PC-3 (cell line): Measurements from ENCODE around the gene OGFRL1. TPM values are rescaled to one million over a fixed set of nuclear protein-coding genes. Genes with fewer than 3 reads are reported as not detected.
A peak's percentile ranks its signal among the peaks of the same experiment; 100 is the strongest.

ENCODE experiments used
- ATAC-seq: fragments of 200-7000 bp; cut with Tn5 transposase; 2 replicates; pipeline ENCODE4 v1.9.1; 2020; ENCODE audit warnings: mild to moderate bottlenecking, moderate library complexity
- BruUV-seq: library from RNA; stranded (reverse); fragments of 400-500 nt; replicated peaks from 2 replicates; lab custom pipeline; 2021; lab: Mats Ljungman, UMichigan
- CTCF ChIA-PET: fragments of 300-600 bp; sonication (Branson Sonifier 250); formaldehyde crosslinking; loops from one replicate; lab custom pipeline; 2022; ENCODE audit warnings: antibody characterized with exemption; lab: Charles Lee
- POLR2A ChIA-PET: fragments of 300-600 bp; sonication (Branson Sonifier 250); formaldehyde crosslinking; loops from one replicate; lab custom pipeline; 2022; ENCODE audit warnings: antibody characterized with exemption; ENCODE audit not compliant: unreplicated experiment; lab: Charles Lee
- DNase-seq: peaks from one replicate; pipeline ENCODE4 v3.0.0-alpha.2; 2015
- H2AFZ ChIP-seq: fragments of 300-600 bp; sonication (generic); 2 replicates; pipeline ENCODE4 v1.6.0; 2016; ENCODE audit warnings: antibody characterized with exemption, low read length
- H3F3A ChIP-seq: fragments of 300-600 bp; sonication (generic); one replicate; pipeline ENCODE4 v1.6.0; 2017; ENCODE audit warnings: antibody characterized with exemption, low read length, control low read depth, mild to moderate bottlenecking; ENCODE audit not compliant: unreplicated experiment
- H3K27ac ChIP-seq: fragments of 300-600 bp; sonication (generic); 2 replicates; pipeline ENCODE4 v1.5.1; 2016; ENCODE audit warnings: mild to moderate bottlenecking, low read length
- H3K27me3 ChIP-seq: fragments of 300-600 bp; sonication (generic); 2 replicates; pipeline ENCODE4 v1.6.1; 2016; ENCODE audit warnings: low read length, mixed read lengths
- H3K36me3 ChIP-seq: fragments of 300-600 bp; sonication (generic); 2 replicates; pipeline ENCODE4 v1.6.1; 2016; ENCODE audit warnings: low read depth, mixed run types, low read length, mixed read lengths
- H3K4me1 ChIP-seq: fragments of 300-600 bp; sonication (generic); 2 replicates; pipeline ENCODE4 v1.5.1; 2016; ENCODE audit warnings: low read length; ENCODE audit not compliant: insufficient read depth
- H3K4me2 ChIP-seq: fragments of 300-600 bp; sonication (generic); 2 replicates; pipeline ENCODE4 v1.6.0; 2016; ENCODE audit warnings: low read length
- H3K4me3 ChIP-seq: fragments of 300-600 bp; sonication (generic); 2 replicates; pipeline ENCODE4 v1.5.1; 2016; ENCODE audit warnings: mild to moderate bottlenecking, low read length, mixed read lengths
- H3K79me2 ChIP-seq: fragments of 300-600 bp; sonication (generic); 2 replicates; pipeline ENCODE4 v1.6.1; 2017; ENCODE audit warnings: low read length, mixed read lengths
- H3K9ac ChIP-seq: fragments of 300-600 bp; sonication (generic); 2 replicates; pipeline ENCODE4 v1.6.0; 2016; ENCODE audit warnings: mild to moderate bottlenecking, low read length
- H3K9me2 ChIP-seq: fragments of 300-600 bp; sonication (generic); replicated peaks from 2 replicates; pipeline ENCODE4 v1.6.1; 2016; ENCODE audit warnings: mixed run types, low read length, mixed read lengths
- H3K9me3 ChIP-seq: fragments of 300-600 bp; sonication (generic); 2 replicates; pipeline ENCODE4 v1.6.1; 2016; ENCODE audit warnings: low read length, mixed read lengths
- H4K20me1 ChIP-seq: fragments of 300-600 bp; sonication (generic); 2 replicates; pipeline ENCODE4 v1.6.1; 2016; ENCODE audit warnings: low read length, mixed read lengths
- CTCF ChIP-seq: fragments of 300-600 bp; sonication (generic); conservative IDR thresholded peaks from 2 replicates; pipeline ENCODE4 v1.5.1; 2017; ENCODE audit warnings: antibody characterized with exemption, low read depth, mild to moderate bottlenecking, low read length
- EZH2 ChIP-seq: fragments of 300-600 bp; sonication (generic); IDR thresholded peaks from one replicate; pipeline ENCODE4 v1.6.1; 2017; ENCODE audit warnings: antibody characterized with exemption, mild to moderate bottlenecking, low read length; ENCODE audit not compliant: unreplicated experiment
- EZH2phosphoT487 ChIP-seq: fragments of 300-600 bp; sonication (generic); IDR thresholded peaks from 2 replicates; pipeline ENCODE4 v1.6.1; 2018; ENCODE audit warnings: mild to moderate bottlenecking, antibody characterized with exemption, low read length, borderline replicate concordance
- intact Hi-C: fragments of 100-400 bp; cut with micrococcal nuclease; formaldehyde crosslinking; loops from 2 replicates; pipeline ENCODE4 v1.9.0; 2023
- total RNA-seq: library from RNA; depleted of rRNA; stranded (reverse); fragments of >200 nt; gene quantifications from 2 replicates; pipeline ENCODE4 v1.2.3, GENCODE V29; 2014

The OGFRL1 gene
- total RNA-seq, 1 experiment from 2014 or later: 5.2 TPM

GRCh38 chr6:71300561-71301168 is 12.1 kb downstream of the OGFRL1 start:
- Histone ChIP-seq H2AFZ (no peak overlapping the region), H3K9me2 (no peaks in the 10 kb centered on the region), H3K4me1 (peaks cover 26% of the 10 kb centered on the region), H3K4me3 (no peak overlapping the region), H3K36me3 (0 out of 2 replicates have a peak, but pooled peaks cover 6% of the 10 kb centered on the region), H4K20me1 (no peaks in the 10 kb centered on the region), H3K27ac (0 out of 2 replicates have a peak overlapping the region, but pooled peaks have one; percentile 71), H3K79me2 (no peaks in the 10 kb centered on the region), H3K9ac (no peak overlapping the region), H3F3A (peaks cover 5% of the 10 kb centered on the region), H3K4me2 (0 out of 2 replicates have a peak overlapping the region, but pooled peaks have one; percentile 24), H3K9me3 (no peaks in the 10 kb centered on the region), H3K27me3 (no peaks in the 10 kb centered on the region)
- CTCF ChIA-PET: no interaction called here
- intact Hi-C loops: no loop called here
- no peak for TF ChIP-seq CTCF
- no peak for ATAC-seq
- no TSS peak for BruUV-seq
- DNase-seq: no peak
- POLR2A ChIA-PET: interaction anchor here (0.6 kb wide), 1 partner anchor 189 kb away, joined by 5 read pairs; no protein-coding TSS in a partner anchor

GRCh38 chr6:71301546-71301945 is 12.9 kb downstream of the OGFRL1 start:
- Histone ChIP-seq H3K9ac (no peak overlapping the region), H3K27me3 (no peaks in the 10 kb centered on the region), H3K79me2 (no peaks in the 10 kb centered on the region), H3K27ac (no peak overlapping the region), H3K36me3 (0 out of 2 replicates have a peak, but pooled peaks cover 5% of the 10 kb centered on the region), H3K4me2 (no peak overlapping the region), H2AFZ (no peak overlapping the region), H4K20me1 (no peaks in the 10 kb centered on the region), H3K4me1 (peaks cover 26% of the 10 kb centered on the region), H3K4me3 (no peak overlapping the region), H3K9me2 (no peaks in the 10 kb centered on the region), H3K9me3 (no peaks in the 10 kb centered on the region), H3F3A (peaks cover 5% of the 10 kb centered on the region)
- ChIA-PET CTCF (no interaction called here), POLR2A (no interaction called here)
- ATAC-seq: no peak
- no peak for DNase-seq
- TF ChIP-seq CTCF (no peak), EZH2 (no peak), EZH2phosphoT487 (no peak)
- BruUV-seq: no TSS peak
- intact Hi-C loops: no loop called here

GRCh38 chr6:71309656-71310055 is 21.0 kb downstream of the OGFRL1 start:
- no peaks in the 10 kb centered on the region for H3K27me3 ChIP-seq
- ChIA-PET CTCF (no interaction called here), POLR2A (no interaction called here)
- H3K36me3 ChIP-seq: no peaks in the 10 kb centered on the region
- TF ChIP-seq EZH2 (no peak), EZH2phosphoT487 (no peak), CTCF (no peak)
- H3K4me2 ChIP-seq: no peak overlapping the region
- H3K27ac ChIP-seq: no peak overlapping the region
- no peaks in the 10 kb centered on the region for H4K20me1 ChIP-seq
- no peak overlapping the region for H3K9ac ChIP-seq
- H3K9me2 ChIP-seq: no peaks in the 10 kb centered on the region
- H3K4me1 ChIP-seq: peaks cover 6% of the 10 kb centered on the region; the same call in 1 of the 2 replicates
- no peak overlapping the region for H3K4me3 ChIP-seq
- no peak for DNase-seq
- intact Hi-C loops: no loop called here
- no peaks in the 10 kb centered on the region for H3K79me2 ChIP-seq
- H2AFZ ChIP-seq: no peak overlapping the region
- BruUV-seq: no TSS peak
- no peak for ATAC-seq
- H3F3A ChIP-seq: no peaks in the 10 kb centered on the region
- H3K9me3 ChIP-seq: no peaks in the 10 kb centered on the region
